Measurements from ENCODE around the gene ZNF423. TPM values are rescaled to one million over a fixed set of nuclear protein-coding genes. Genes with fewer than 3 reads are reported as not detected.

ZNF423 gene
- polyA plus RNA-seq, 1 donor from 2014 or later, result 4.5 TPM

- Histone ChIP-seq H3F3A (ENCODE audit: insufficient read depth, low read length, poor library complexity, severe bottlenecking) (no peaks in the 10 kb centered on the region), H3K9me3 (ENCODE audit: low read length) (no peaks in the 10 kb centered on the region), H4K20me1 (ENCODE audit: insufficient read depth) (no peaks in the 10 kb centered on the region), H3K9me2 (ENCODE audit: insufficient read depth, low read length) (no peaks in the 10 kb centered on the region), H3K36me3 (ENCODE audit: insufficient read depth, low read length) (no peaks in the 10 kb centered on the region), H3K79me2 (replicated peaks; ENCODE audit: insufficient read depth, low read length) (peaks cover 25% of the 10 kb centered on the region), H3K4me2 (ENCODE audit: low read length) (no peak overlapping the region), H3K27ac (ENCODE audit: low read length) (no peak overlapping the region), H3K4me3 (ENCODE audit: low read length) (no peak overlapping the region), H3K27me3 (ENCODE audit: insufficient read depth, low read depth, low read length) (no peaks in the 10 kb centered on the region), H2AFZ (ENCODE audit: low read depth, low read length) (no peak overlapping the region), H3K9ac (ENCODE audit: low read length) (no peak overlapping the region)
- TF ChIP-seq EZH2 (IDR thresholded peaks at IDR 0.05; ENCODE audit: borderline replicate concordance, insufficient read depth, low read length, poor library complexity, severe bottlenecking) (no peak), EP300 (conservative IDR thresholded peaks at IDR 0.05; ENCODE audit: poor library complexity, severe bottlenecking) (no peak)
Measured at GRCh38 chr16:49822649-49823370, 33.1 kb downstream of the ZNF423 start.

GRCh38 chr16:49821614-49822282, 34.2 kb downstream of the ZNF423 start:
- H3K9me2 ChIP-seq (ENCODE audit: insufficient read depth, low read length), result no peaks in the 10 kb centered on the region
- H3K4me3 ChIP-seq (ENCODE audit: low read length), result no peak overlapping the region
- H3K9ac ChIP-seq (ENCODE audit: low read length), result no peak overlapping the region
- H4K20me1 ChIP-seq (ENCODE audit: insufficient read depth), result no peaks in the 10 kb centered on the region
- no peaks in the 10 kb centered on the region for H3K27me3 ChIP-seq (ENCODE audit: insufficient read depth, low read depth, low read length)
- no peaks in the 10 kb centered on the region for H3K9me3 ChIP-seq (ENCODE audit: low read length)
- no peak overlapping the region for H3K27ac ChIP-seq (ENCODE audit: low read length)
- H3K79me2 ChIP-seq (replicated peaks; ENCODE audit: insufficient read depth, low read length), result peaks cover 16% of the 10 kb centered on the region
- H3K36me3 ChIP-seq (ENCODE audit: insufficient read depth, low read length), result no peaks in the 10 kb centered on the region
- H3K4me2 ChIP-seq (ENCODE audit: low read length), result no peak overlapping the region
- H3F3A ChIP-seq (ENCODE audit: insufficient read depth, low read length, poor library complexity, severe bottlenecking), result no peaks in the 10 kb centered on the region
- TF ChIP-seq POLR2AphosphoS5 (IDR thresholded peaks at IDR 0.05) (no peak), EP300 (conservative IDR thresholded peaks at IDR 0.05; ENCODE audit: poor library complexity, severe bottlenecking) (no peak), MXI1 (conservative IDR thresholded peaks at IDR 0.05; ENCODE audit: poor library complexity, severe bottlenecking) (no peak), TAF1 (IDR thresholded peaks at IDR 0.05; ENCODE audit: low read depth) (no peak), REST (IDR thresholded peaks at IDR 0.05; ENCODE audit: borderline replicate concordance) (no peak), CTCF (IDR thresholded peaks at IDR 0.05; ENCODE audit: poor library complexity, severe bottlenecking) (no peak), EZH2 (IDR thresholded peaks at IDR 0.05; ENCODE audit: borderline replicate concordance, insufficient read depth, low read length, poor library complexity, severe bottlenecking) (no peak), SMC3 (conservative IDR thresholded peaks at IDR 0.05; ENCODE audit: poor library complexity) (no peak), RAD21 (conservative IDR thresholded peaks at IDR 0.05) (no peak)
- H2AFZ ChIP-seq (ENCODE audit: low read depth, low read length), result no peak overlapping the region
